ENCODE data around the gene RFXANK. TPM values are rescaled to one million over a fixed set of nuclear protein-coding genes. Genes with fewer than 3 reads are reported as not detected.

Gene RFXANK, protein sequence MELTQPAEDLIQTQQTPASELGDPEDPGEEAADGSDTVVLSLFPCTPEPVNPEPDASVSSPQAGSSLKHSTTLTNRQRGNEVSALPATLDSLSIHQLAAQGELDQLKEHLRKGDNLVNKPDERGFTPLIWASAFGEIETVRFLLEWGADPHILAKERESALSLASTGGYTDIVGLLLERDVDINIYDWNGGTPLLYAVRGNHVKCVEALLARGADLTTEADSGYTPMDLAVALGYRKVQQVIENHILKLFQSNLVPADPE
- 38.8 and 40.3 TPM in 2 replicates for total RNA-seq

GRCh38 chr19:19192078-19192882, at the start of gene RFXANK, which contains the start of gene BORCS8:
Gene RFXANK (plus strand): TSS chr19:19192258. CDS start chr19:19193947, 1,689 bp downstream.
Gene BORCS8 (minus strand): TSS chr19:19192152. CDS start chr19:19192117, 35 bp downstream.

DNA sequence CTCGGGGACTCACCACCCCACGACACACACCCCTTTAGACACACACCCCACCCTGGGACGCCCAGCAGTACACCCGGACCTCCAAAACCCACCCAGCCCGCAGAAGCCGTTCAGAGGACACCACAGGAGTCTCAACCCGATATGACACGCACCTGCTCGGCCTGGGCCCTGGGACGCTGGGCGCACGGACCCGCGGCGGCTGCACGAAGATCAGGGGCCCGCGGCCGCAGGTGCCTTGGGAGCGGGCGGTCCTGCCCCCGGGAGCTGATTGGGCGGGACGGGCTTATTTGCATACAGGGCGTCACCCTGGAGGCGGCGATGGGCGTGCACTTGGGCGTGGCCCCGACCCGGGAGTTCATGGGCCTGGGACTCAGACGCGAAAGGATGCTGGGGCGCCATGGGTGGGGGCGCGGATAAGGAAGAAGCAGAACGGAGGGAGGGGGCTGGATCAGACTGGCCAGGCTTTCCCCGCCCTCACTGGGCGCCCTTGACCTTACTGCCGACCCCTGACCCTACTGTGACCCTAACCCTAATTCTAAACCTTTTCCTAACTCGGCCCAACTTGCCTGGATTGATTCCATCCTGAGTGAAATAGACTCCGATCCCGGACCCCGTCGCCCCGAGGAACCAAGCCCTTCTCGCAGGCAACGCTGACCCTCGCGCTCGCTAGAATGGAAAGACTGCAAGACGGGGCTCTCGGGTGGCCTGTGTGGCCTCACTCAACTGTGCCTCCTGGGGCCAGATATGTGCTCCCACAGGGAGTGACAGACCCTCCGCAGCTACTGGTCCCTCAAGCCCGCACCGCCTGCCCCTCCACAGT, 21.8 kb upstream of the RFXANK start, which contains the start of gene MEF2B:
Gene MEF2B, minus strand, starts transcription at position 211 of the 820 bp plus-strand sequence. CDS start 19,528 bp downstream, outside the sequence.

GRCh38 chr19:19203012-19203856, 11.2 kb downstream of the RFXANK start, which contains the start of gene NR2C2AP:
Gene NR2C2AP (minus strand): TSS chr19:19203414. CDS start chr19:19203060, 354 bp downstream.

DNA sequence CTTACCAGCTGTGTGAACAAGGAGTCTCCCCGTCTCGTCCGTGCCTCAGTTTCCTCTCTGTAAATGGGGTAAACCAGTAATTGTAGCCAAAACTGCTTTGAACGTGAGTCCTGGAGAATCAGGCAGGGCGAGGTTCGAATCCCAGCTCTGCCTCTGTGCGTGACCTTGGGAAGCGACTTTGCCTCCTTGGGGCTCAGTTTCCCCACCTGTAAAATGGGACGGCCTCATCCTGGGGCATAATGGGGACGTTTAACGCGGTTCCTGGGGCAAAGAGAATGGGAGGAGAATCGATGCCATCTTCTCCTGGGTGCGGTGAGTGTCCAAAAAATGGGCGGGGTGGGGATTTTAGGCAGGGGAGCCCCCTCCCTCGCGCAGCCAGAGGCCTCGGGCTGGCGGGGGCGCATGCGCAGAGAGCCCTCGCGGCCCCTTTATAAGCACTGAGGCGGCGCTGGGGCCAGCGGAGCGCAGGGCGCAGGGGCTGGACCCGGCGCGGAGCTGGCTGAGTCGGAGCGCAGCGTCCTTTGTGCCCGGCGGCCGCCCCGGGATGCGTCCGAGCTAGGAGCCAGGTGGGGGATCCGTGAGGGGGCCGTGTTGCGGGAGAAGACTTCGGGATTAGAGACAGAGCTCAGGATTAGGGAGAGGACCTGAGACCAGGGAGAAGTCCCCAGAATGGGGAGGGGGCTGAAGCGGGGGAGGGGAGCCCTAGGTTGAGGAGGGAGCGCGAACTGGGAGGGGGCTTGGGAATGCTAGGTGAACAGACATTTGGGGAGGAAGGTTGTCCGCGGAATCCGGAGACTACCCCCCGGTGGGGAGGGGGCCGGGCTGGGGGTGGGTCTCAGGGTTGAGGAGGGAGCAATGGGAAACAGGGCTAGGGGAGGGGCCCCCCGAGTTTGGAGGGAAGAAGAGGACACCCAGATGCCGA, 19.7 kb downstream of the RFXANK start, which contains the start of gene NCAN:
Gene NCAN, plus strand, starts transcription at position 460 of the 922 bp plus-strand sequence. CDS start 4,996 bp downstream, outside the sequence.

Other genes with a start within 250 kb of the RFXANK start
- 23.5 and 27.9 TPM in 2 replicates for gene SUGP2, start 158.7 kb upstream of the RFXANK start, total RNA-seq
- gene ARMC6, start 158.7 kb upstream of the RFXANK start, total RNA-seq, result 30.8 and 44.0 TPM in 2 replicates
- 4.9 and 5.3 TPM in 2 replicates for gene SLC25A42, start 128.3 kb upstream of the RFXANK start, total RNA-seq
- 15.8 and 16.0 TPM in 2 replicates for gene TMEM161A, start 53.8 kb upstream of the RFXANK start, total RNA-seq
- not detected in 2 replicates for gene MEF2B, start 22.0 kb upstream of the RFXANK start, total RNA-seq
- gene BORCS8, start 106 bp upstream of the RFXANK start, total RNA-seq, result 15.5 and 18.9 TPM in 2 replicates
- 6.4 and 11.4 TPM in 2 replicates for gene NR2C2AP, start 11.2 kb downstream of the RFXANK start, total RNA-seq
- gene NCAN, start 19.7 kb downstream of the RFXANK start, total RNA-seq, result under 0.01 TPM in 1 of 2 replicates, not detected in the other
- gene TM6SF2, start 81.0 kb downstream of the RFXANK start, total RNA-seq, result 0.53 and 0.75 TPM in 2 replicates
- 28.0 and 29.2 TPM in 2 replicates for gene SUGP1, start 128.3 kb downstream of the RFXANK start, total RNA-seq
- gene MAU2, start 128.6 kb downstream of the RFXANK start, total RNA-seq, result 23.3 and 26.7 TPM in 2 replicates
- 53.9 and 55.1 TPM in 2 replicates for gene GATAD2A, start 213.4 kb downstream of the RFXANK start, total RNA-seq